Measurements from ENCODE around the gene ZNF793.

GRCh38 chr19:37563518-37563917 lies 56.8 kb downstream of the ZNF793 start:
- TF ChIP-seq, protein P1, sequence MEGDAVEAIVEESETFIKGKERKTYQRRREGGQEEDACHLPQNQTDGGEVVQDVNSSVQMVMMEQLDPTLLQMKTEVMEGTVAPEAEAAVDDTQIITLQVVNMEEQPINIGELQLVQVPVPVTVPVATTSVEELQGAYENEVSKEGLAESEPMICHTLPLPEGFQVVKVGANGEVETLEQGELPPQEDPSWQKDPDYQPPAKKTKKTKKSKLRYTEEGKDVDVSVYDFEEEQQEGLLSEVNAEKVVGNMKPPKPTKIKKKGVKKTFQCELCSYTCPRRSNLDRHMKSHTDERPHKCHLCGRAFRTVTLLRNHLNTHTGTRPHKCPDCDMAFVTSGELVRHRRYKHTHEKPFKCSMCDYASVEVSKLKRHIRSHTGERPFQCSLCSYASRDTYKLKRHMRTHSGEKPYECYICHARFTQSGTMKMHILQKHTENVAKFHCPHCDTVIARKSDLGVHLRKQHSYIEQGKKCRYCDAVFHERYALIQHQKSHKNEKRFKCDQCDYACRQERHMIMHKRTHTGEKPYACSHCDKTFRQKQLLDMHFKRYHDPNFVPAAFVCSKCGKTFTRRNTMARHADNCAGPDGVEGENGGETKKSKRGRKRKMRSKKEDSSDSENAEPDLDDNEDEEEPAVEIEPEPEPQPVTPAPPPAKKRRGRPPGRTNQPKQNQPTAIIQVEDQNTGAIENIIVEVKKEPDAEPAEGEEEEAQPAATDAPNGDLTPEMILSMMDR (conservative IDR thresholded peaks at IDR 0.05 in 1 of 2, IDR thresholded peaks at IDR 0.05 in 1 of 2; ENCODE audit: extremely low read depth in 1 of 2, insufficient read depth in 1 of 2, low read depth in 1 of 2, low read length in 2 of 2), result no peak
- TF ChIP-seq EZH2 (IDR thresholded peaks at IDR 0.05; ENCODE audit: borderline replicate concordance, low read length), result no peak

Data from mammary epithelial cell (primary cell).